PC-9 (cell line): ENCODE results near the gene AKAP5. TPM values are rescaled to one million over a fixed set of nuclear protein-coding genes. Genes with fewer than 3 reads are reported as not detected.
A peak's percentile ranks its signal among the peaks of the same experiment; 100 is the strongest.

Experiments used
- BruUV-seq: library from RNA; stranded (reverse); fragments of 400-500 nt; replicated peaks from 2 replicates; lab custom pipeline; 2021; lab: Mats Ljungman, UMichigan
- CTCF ChIA-PET: fragments of 300-600 bp; sonication (Branson Sonifier 250); formaldehyde crosslinking; loops from one replicate; lab custom pipeline; 2022; ENCODE audit warnings: antibody characterized with exemption; lab: Charles Lee
- POLR2A ChIA-PET: fragments of 300-600 bp; sonication (Branson Sonifier 250); formaldehyde crosslinking; loops from one replicate; lab custom pipeline; 2022; ENCODE audit warnings: antibody characterized with exemption; ENCODE audit not compliant: unreplicated experiment; lab: Charles Lee
- DNase-seq, 2 experiments: peaks; one replicate each; pipeline versions ENCODE4 v3.0.0 to v3.0.0-alpha.2; 2015 to 2022; ENCODE audit warnings: mixed read lengths in 1 of 2
- H2AFZ ChIP-seq: fragments of 200-600 bp; sonication (generic); 2 replicates; pipeline ENCODE4 v1.8.1; 2017; ENCODE audit warnings: antibody characterized with exemption
- H3F3A ChIP-seq: fragments of 200-600 bp; sonication (generic); 2 replicates; pipeline ENCODE4 v1.8.1; 2017; ENCODE audit warnings: antibody characterized with exemption, mild to moderate bottlenecking, low read depth; ENCODE audit not compliant: insufficient read depth
- H3K27ac ChIP-seq: fragments of 200-600 bp; sonication (generic); 2 replicates; pipeline ENCODE4 v1.6.1; 2016; ENCODE audit warnings: mixed run types
- H3K27me3 ChIP-seq: fragments of 200-600 bp; sonication (generic); 2 replicates; pipeline ENCODE4 v1.6.1; 2016; ENCODE audit warnings: low read depth, mixed run types; ENCODE audit not compliant: insufficient read depth
- H3K36me3 ChIP-seq: fragments of 200-600 bp; sonication (generic); 2 replicates; pipeline ENCODE4 v1.6.1; 2016; ENCODE audit warnings: low read depth, mixed run types
- H3K4me1 ChIP-seq: fragments of 200-600 bp; sonication (generic); replicated peaks from 2 replicates; pipeline ENCODE4 v1.6.1; 2016; ENCODE audit warnings: mixed run types; ENCODE audit not compliant: insufficient read depth
- H3K4me2 ChIP-seq: fragments of 200-600 bp; sonication (generic); 2 replicates; pipeline ENCODE4 v1.6.1; 2017; ENCODE audit warnings: mixed run types
- H3K4me3 ChIP-seq: fragments of 200-600 bp; sonication (generic); 2 replicates; pipeline ENCODE4 v1.6.1; 2016; ENCODE audit warnings: mixed run types
- H3K79me2 ChIP-seq: fragments of 200-600 bp; sonication (generic); 2 replicates; pipeline ENCODE4 v1.6.1; 2017; ENCODE audit warnings: low read depth, mixed run types
- H3K9me2 ChIP-seq: fragments of 200-600 bp; sonication (generic); 2 replicates; pipeline ENCODE4 v1.8.1; 2017; ENCODE audit warnings: mild to moderate bottlenecking; ENCODE audit not compliant: insufficient read depth
- H3K9me3 ChIP-seq: fragments of 200-600 bp; sonication (generic); 2 replicates; pipeline ENCODE4 v1.8.1; 2016; ENCODE audit warnings: low read depth; ENCODE audit not compliant: insufficient read depth
- H4K20me1 ChIP-seq: fragments of 200-600 bp; sonication (generic); 2 replicates; pipeline ENCODE4 v1.8.1; 2017; ENCODE audit not compliant: insufficient read depth
- CTCF ChIP-seq: fragments of 200-600 bp; sonication (generic); conservative IDR thresholded peaks from 2 replicates; pipeline ENCODE4 v1.6.1; 2017; ENCODE audit warnings: mixed run types, antibody characterized with exemption, mild to moderate bottlenecking, moderate library complexity
- EZH2 ChIP-seq: fragments of 200-600 bp; sonication (generic); IDR thresholded peaks from 2 replicates; pipeline ENCODE4 v1.8.0; 2017; ENCODE audit warnings: antibody characterized with exemption, low read depth
- intact Hi-C: fragments of 100-400 bp; cut with micrococcal nuclease; formaldehyde crosslinking; loops from one replicate; pipeline ENCODE4 v1.10.0; 2022; ENCODE audit not compliant: unreplicated experiment
- total RNA-seq: library from RNA; stranded (reverse); gene quantifications from 2 replicates; pipeline ENCODE4 v1.2.3, GENCODE V29; 2021

Gene AKAP5
- total RNA-seq, 1 experiment from 2014 or later = 0.72 TPM

- Histone ChIP-seq H3K79me2 (peaks cover 98% of the 10 kb centered on the region), H3K4me3 (no peak overlapping the region), H3K9me3 (no peaks in the 10 kb centered on the region), H2AFZ (no peak overlapping the region), H3K27me3 (no peaks in the 10 kb centered on the region), H3K27ac (peak overlapping the region; percentile 35), H3K9me2 (no peaks in the 10 kb centered on the region), H4K20me1 (peaks cover 55% of the 10 kb centered on the region), H3F3A (peaks cover 33% of the 10 kb centered on the region; the same call in 1 of the 2 replicates), H3K36me3 (peaks cover 14% of the 10 kb centered on the region; the same call in 1 of the 2 replicates), H3K4me2 (peak overlapping the region; percentile 32), H3K4me1 (peaks cover 58% of the 10 kb centered on the region)
- intact Hi-C loops = loop anchor here (1.0 kb wide), 1 partner anchor 167 kb away; no protein-coding TSS in a partner anchor
- peak; percentile 62 to 64 for DNase-seq
- ChIA-PET CTCF (interaction anchor here (0.5 to 1.2 kb wide), 4 partner anchors 9 to 118 kb away, joined by 3 to 6 read pairs (median 4); no protein-coding TSS in a partner anchor), POLR2A (interaction anchor here (0.6 to 0.8 kb wide), 5 partner anchors 66 to 806 kb away, joined by 3 to 6 read pairs (median 4); partner anchors contain the start of gene MTHFD1)
- BruUV-seq = no TSS peak
- TF ChIP-seq EZH2 (no peak), CTCF (peak; percentile 95)
Measured at GRCh38 chr14:64510825-64511671, 45.7 kb downstream of the AKAP5 start.

- Histone ChIP-seq H3F3A (peaks cover 26% of the 10 kb centered on the region; the same call in 1 of the 2 replicates), H3K9me2 (no peaks in the 10 kb centered on the region), H3K79me2 (peaks cover 96% of the 10 kb centered on the region), H3K9me3 (no peaks in the 10 kb centered on the region), H3K27me3 (no peaks in the 10 kb centered on the region), H2AFZ (no peak overlapping the region), H3K36me3 (peaks cover 7% of the 10 kb centered on the region; the same call in 1 of the 2 replicates), H3K27ac (no peak overlapping the region), H3K4me1 (peaks cover 36% of the 10 kb centered on the region), H3K4me2 (no peak overlapping the region), H3K4me3 (no peak overlapping the region), H4K20me1 (peaks cover 48% of the 10 kb centered on the region)
- DNase-seq = no peak
- TF ChIP-seq CTCF = no peak
- no peak for TF ChIP-seq EZH2
- intact Hi-C loops = no loop called here
- BruUV-seq = no TSS peak
- ChIA-PET POLR2A (no interaction called here), CTCF (no interaction called here)
Measured at GRCh38 chr14:64513271-64513670, 48.0 kb downstream of the AKAP5 start.

- TF ChIP-seq EZH2 (no peak), CTCF (no peak)
- ChIA-PET CTCF (interaction anchor here (0.5 to 0.6 kb wide), 2 partner anchors 26 to 42 kb away, joined by 3 to 5 read pairs; partner anchors contain the start of gene HSPA2), POLR2A (no interaction called here)
- intact Hi-C loops = no loop called here
- Histone ChIP-seq H3K9me3 (no peaks in the 10 kb centered on the region), H3K4me2 (peak overlapping the region; percentile 4; the same call in 1 of the 2 replicates), H3K36me3 (peaks cover 6% of the 10 kb centered on the region; the same call in 1 of the 2 replicates), H3K4me3 (no peak overlapping the region), H3K27ac (peak overlapping the region; percentile 7; the same call in 1 of the 2 replicates), H3K79me2 (peaks cover 95% of the 10 kb centered on the region), H3K27me3 (no peaks in the 10 kb centered on the region), H4K20me1 (peaks cover 37% of the 10 kb centered on the region), H3F3A (peaks cover 28% of the 10 kb centered on the region), H3K9me2 (no peaks in the 10 kb centered on the region), H2AFZ (no peak overlapping the region), H3K4me1 (peaks cover 27% of the 10 kb centered on the region)
- DNase-seq = peak in 1 of 2 experiments; percentile 70
- BruUV-seq = no TSS peak
Measured at GRCh38 chr14:64515053-64515452, 49.8 kb downstream of the AKAP5 start.
